SK-N-MC (cell line): ENCODE results near the gene PNLIPRP1.

ENCODE experiments used
- EZH2 ChIP-seq: fragments of 200-600 bp; sonication (generic); IDR thresholded peaks from one replicate; pipeline ENCODE4 v1.6.1; 2017; ENCODE audit warnings: antibody characterized with exemption
- FOXP2 ChIP-seq: optimal IDR thresholded peaks from 2 replicates; pipeline ENCODE3; 2011; ENCODE audit warnings: mild to moderate bottlenecking, moderate library complexity; ENCODE audit not compliant: insufficient read depth; ENCODE audit errors: extremely low read length, control extremely low read depth
- POLR2AphosphoS5 ChIP-seq: IDR thresholded peaks from 2 replicates; pipeline ENCODE4 v1.6.1; 2012; ENCODE audit warnings: mild to moderate bottlenecking, low read depth, low read length, borderline replicate concordance

- TF ChIP-seq POLR2AphosphoS5 = no peak
- TF ChIP-seq EZH2 = no peak
- no peak for TF ChIP-seq FOXP2
Measured at GRCh38 chr10:116621476-116621875, 30.7 kb downstream of the PNLIPRP1 start.
